ENCODE results near the gene PLA2G2C.
"Not testable (repeated sequence)": the region's sequence is repeated elsewhere in the genome, so short reads cannot be mapped to it uniquely, and the experiment has no call there.

Gene PLA2G2C

DNA sequence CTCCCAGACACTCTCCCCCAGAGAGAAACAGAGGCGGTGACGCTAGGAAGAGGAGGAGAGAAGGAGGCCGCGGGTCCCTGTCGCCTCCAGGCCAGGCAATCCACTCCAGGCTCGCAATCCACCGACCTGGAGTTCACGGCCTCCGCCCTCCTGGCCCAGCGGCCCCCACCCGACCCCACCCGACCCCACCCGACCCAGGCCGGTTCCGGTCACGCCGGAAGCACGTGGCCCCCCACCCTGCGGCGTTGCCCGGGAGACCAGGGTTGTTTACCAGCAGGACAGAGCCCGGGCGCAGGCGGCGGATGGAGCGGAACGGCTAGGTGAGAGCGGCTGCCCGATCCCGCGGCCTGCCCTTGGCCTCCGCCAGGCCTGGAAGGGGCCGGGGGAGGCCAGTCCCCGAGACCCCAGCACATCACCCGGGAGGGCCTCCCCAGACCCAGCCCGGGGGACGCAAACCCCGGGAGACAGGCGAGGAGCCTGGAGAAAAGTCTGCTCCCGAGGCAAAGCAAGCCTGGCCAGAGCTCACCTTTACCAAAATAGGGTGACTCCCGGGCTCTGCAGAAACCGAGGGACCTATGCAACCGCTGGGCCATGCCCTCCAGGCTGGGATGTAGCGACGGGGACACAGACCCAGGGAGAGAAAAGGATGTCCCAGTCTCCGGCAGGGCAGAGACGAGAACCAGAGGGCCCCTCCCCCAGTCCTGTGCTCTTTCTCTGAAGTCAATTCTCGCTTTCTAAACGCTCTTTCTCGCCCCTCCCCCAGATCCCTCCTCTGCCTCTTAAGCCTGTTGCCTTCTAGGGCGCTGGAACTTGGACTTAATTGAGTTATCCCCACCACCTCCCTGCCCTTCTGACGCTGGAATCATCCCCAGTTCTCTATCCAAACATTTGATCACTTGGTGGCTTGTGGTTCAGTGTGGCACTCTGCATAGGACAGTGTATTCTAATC is at the start of gene PLA2G2C, which contains the start of gene UBXN10:
TSS of gene PLA2G2C (minus strand) at position 685 of the 949 bp plus-strand sequence. CDS start 9,155 bp downstream, outside the sequence.
TSS of gene UBXN10 (plus strand) at position 263 of the 949 bp plus-strand sequence. CDS start 4,466 bp downstream, outside the sequence.
- DNase-seq, result peak; percentile 51

- no peak for DNase-seq
Observed at GRCh38 chr1:20234788-20235535, 48.6 kb upstream of the PLA2G2C start.

DNA sequence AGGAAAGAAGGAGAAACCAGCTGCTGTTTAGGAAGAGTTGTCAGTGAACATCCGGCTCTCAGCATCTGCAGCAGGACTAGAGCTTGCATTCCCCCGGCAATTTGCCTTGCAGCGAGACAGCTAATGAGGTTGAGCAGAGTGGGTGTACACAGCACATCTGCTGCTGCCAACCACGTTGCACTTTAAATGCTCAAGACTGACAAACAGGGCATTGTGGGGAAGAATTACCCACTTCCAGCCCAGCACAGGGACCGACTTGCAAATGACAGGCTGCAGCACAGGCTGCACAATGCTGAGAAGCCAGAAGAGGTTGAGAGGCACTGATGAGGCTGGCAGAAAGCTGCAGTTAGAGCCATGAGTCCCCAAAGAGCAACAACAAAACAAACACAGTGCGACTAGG is 47.5 kb upstream of the PLA2G2C start:
- no peak for DNase-seq

DNA sequence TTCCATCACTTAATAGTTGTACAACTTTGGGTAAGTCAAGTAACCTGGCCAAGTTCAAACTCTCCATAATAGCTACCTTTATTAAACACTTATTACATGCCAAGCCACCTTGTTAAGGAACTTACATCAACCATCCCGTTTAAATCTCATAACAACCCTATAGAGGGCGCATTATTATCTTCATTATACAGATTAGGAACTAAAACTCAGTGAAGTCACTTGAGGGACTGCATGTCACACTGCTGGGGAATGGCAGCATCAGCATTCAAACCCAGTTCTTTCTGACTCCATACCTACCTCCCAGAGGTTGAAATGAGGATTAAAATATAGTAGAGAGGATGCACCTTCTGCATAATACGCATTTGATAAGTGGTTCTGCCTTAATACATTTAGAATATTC is 47.1 kb upstream of the PLA2G2C start:
- no peak for DNase-seq

DNA sequence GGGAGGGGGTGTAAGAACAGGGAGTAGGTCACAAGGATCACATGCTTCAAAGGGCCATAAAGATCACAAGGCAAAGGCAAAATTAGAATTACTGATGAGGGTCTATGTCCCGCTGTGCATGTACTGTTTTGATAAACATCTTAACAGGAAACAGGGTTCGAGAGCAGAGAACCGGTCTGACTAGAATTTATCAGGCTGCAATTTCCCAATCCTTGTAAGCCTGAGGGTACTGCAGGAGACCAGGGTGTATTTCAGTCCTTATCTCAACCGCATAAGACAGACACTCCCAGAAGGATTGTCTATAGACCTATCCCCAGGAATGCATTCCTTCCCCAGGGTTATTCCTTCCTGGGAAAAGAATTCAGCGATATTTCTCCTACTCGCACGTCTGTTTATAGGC is 46.2 kb upstream of the PLA2G2C start:
- not testable (repeated sequence) for DNase-seq

- no peak for DNase-seq
Observed at GRCh38 chr1:20229171-20229570, 42.9 kb upstream of the PLA2G2C start.

DNA sequence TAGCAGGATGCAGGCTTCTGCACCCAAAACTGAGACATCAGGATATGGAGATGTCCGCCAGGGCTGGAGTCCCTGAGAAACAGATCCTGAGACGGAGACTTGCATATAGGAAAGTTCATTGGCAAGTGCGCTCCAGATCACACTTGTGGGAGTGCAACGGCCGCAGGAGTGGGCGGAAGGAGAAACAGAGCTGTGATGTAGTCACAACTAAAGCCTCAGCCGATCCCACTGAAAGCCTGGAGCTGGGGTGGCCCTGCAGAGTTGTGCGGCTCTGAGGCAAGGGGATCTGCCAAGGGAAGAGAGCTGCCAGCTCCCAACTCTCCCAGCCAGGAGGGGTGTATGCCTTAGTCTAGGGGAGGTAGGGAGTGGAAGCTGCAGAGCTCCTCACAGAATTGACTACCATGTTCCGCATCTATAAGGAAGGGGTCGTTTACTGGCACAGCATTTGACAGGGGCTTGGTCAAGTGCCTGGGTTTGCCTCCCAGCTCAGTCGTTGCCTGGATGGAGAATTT is 42.1 kb upstream of the PLA2G2C start:
- no peak for DNase-seq

GRCh38 chr1:20227704-20228103 is 41.4 kb upstream of the PLA2G2C start:
- no peak for DNase-seq

GRCh38 chr1:20224546-20224945 is 38.2 kb upstream of the PLA2G2C start:
- no peak for DNase-seq

DNA sequence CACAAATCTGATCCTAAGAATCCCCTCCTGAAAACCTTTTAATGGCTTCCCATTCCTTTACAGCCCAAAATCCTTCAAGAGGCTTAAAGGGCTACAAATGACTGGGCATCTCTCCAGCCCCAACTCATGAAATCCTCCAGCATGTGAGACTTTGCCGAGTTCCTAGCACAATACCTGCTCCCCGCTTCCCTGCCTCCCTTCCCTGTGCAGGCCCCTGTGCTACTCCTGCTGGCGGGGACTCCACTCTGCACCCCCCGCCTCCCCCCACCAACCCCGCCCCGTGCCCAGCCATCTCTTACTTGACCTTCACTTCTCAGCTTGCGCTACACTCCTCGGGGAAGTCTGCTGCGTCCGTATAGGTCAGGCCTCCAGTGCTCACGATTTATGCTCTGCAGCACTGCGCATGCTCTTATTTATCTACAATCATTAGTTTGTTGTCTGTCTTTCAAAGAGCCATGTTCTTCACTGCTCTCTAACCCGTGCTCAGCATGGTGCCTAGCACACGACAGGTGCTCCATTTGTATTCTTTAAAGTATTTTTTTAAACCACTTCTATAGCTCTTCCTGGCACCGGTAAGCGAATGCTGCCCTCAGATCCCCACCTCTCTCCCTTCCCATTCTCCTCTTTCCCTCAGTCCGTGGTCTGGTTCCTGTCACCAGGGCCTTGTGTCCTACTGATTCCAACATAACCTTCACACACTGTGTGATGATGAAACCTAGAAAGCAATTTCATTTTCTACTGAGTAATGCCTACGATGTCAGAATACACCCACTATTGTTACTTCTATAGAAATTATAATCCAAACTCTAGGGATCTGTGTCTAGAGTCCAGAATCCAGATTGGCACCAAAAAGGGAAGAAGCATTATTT is 37.5 kb upstream of the PLA2G2C start:
- no peak for DNase-seq

DNA sequence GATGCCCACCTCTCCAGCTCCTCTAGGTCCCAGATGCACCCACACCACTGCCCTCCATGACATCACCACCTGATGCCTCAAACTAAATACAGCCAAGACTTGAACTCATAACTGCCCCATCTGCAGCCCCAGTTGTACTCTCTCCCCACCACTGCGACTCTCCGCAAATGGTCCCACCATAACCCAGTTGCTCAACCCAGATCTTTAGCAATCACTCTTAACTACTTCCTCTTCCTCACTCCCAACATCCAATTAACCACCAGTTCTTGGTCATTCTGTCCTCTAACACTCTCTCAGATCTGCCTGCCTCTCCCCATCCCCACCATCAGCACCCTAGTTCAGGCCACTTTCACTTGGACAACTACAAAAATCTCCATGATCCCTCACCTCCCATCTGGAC is 36.8 kb upstream of the PLA2G2C start:
- DNase-seq, result no peak

GRCh38 chr1:20220036-20220435 is 33.7 kb upstream of the PLA2G2C start:
- no peak for DNase-seq

DNA sequence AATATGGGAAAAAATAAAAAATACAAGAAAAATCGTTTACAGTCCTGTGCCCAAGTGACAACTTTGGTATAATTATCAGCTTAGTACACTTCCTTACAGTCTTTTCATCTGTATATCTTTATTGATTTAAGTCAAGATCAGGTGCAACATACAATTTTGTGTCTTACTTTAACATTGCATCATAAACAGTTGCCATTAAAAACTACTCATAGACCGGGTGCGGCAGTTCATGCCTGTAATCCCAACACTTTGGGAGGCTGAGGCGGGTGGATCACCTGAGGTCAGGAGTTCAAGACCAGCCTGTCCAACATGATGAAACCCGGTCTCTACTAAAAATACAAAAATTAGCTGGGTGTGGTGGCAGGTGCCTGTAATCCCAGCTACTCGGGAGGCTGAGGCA is 32.7 kb upstream of the PLA2G2C start:
- not testable (repeated sequence) for DNase-seq

DNA sequence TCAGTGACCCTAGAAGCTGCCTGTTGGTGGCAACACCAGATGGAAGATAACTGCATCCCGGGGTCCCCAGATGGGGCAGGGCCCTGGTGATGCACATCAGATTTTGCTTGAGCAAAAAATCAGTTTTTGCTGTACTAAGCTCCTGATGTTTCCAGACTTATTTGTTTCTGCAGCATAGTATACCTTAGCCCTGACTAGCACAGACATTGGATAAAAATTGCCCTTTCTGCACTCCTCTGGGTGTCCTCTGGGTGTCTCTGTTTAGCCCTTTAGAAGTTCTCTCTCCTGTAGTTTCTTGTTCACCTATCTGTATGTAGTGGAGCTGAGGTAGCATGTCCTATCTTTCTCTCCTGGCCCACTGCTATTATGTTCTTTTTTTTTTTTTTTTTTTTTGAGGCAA is 30.3 kb upstream of the PLA2G2C start:
- no peak for DNase-seq

GRCh38 chr1:20215716-20216115 is 29.4 kb upstream of the PLA2G2C start:
- DNase-seq, result no peak

- DNase-seq, result peak; percentile 57
Observed at GRCh38 chr1:20212685-20213331, 26.5 kb upstream of the PLA2G2C start.

GRCh38 chr1:20212085-20212684 is 25.9 kb upstream of the PLA2G2C start:
- no peak for DNase-seq

DNA sequence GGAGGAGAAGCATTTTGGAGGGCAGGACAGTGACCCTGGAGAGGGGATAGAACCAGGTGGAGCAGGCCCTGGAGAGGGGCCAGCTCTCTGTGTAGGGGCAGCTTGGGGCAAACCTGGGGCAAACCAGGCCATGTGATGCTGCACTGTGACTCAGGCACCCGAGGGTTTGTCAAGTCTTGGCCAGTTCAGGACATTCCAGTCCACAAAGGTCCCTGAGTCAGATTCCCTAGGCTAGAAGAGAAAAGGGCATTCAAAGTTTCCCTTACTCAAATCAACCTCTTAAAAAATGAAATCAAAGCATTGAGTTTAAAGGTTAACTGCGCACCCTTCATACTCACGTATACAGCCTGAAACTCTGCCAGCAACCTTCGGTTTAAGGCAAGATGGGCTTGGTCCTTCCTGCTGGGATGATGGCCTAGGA is 25.2 kb upstream of the PLA2G2C start:
- DNase-seq, result no peak

DNA sequence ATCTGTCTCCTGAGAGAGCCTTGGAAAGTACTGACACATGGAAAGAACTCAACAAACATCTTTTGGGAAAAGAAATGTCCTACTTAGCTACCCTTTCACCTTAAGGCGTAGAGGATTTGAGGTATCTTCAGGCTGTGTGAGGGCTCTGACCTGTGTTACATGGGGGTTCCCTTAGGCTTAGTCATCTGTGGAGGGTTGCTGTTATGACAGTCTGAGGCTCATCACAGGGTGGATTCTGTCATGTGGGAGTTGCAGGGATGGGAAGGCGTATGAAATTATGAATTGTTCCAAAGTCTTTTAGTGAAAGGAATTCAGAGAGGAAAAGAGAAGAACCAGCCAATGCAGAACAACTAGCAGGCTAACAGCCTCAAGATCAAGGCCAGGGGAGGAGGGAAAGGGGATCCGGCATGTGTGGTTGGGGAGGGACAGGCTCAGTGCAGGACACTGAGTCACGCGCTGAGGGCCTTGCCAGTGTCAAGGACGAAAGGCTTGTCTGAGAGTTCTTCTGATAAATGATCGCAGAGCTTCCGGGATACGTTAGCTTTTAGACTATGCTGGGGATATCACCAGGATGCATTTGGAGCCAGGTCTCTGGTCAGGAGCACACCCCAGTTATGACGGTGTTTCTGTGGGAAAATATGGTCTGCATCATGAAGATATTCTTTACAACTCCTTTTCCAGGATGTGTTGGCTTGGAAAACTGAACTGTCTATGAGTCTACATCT is 24.6 kb upstream of the PLA2G2C start:
- DNase-seq, result no peak

DNA sequence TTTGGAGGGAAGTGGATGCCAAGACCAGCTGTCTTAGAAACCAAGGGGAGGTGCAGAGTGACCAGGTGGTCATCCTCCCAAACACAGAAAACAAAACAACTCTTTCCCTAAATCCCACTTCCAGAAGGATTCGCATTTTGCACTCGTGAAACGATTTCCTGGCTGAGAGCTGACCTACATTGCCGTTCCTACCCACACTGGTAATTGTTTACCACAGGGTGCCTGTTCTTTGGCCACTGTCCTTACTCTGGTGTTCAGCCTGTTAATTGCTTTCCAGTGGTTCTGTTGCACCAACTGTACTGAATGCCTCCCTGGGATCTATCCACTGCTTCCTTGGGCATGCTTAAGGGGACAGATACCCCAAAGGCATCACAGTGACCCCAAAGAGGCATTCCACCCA is 23.2 kb upstream of the PLA2G2C start:
- DNase-seq, result no peak

DNA sequence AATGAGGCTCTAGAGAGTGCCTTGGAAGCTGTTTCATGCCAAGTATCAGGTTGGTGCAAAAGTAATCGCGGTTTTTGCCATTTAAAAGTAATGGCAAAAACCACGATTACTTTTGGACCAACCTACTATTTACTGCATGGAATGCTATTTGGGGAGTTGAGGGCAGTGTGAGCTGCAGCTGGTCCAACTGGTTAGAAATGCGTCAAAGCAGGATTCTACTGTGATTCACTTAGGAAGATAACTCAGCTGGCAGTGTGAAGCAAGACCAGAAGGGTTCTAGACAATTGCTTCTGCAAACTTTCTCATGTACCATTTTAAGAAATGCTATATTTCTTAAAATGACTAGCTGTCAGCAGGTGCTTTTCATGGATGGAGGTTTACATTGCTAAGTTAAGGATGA is 21.2 kb upstream of the PLA2G2C start:
- DNase-seq, result no peak
